Duodenal mucosa (tissue), 2 donors: Measurements from ENCODE around the gene FCGR2B.
"Not testable (repeated sequence)": the region's sequence is repeated elsewhere in the genome, so short reads cannot be mapped to it uniquely, and the experiment has no call there.

ENCODE experiments used
- H3K27ac ChIP-seq: one replicate; pipeline ENCODE4 v1.7.0; 2013; ENCODE audit warnings: low read depth, low read length
- H3K27me3 ChIP-seq, 2 donors: one replicate each; pipeline ENCODE4 v1.7.0; 2013; ENCODE audit warnings: low read length in 2 of 2, control low read depth in 1 of 2; ENCODE audit not compliant: insufficient read depth in 2 of 2, control insufficient read depth in 1 of 2
- H3K36me3 ChIP-seq, 2 donors: one replicate each; pipeline ENCODE4 v1.7.0; 2013; ENCODE audit warnings: low read length in 2 of 2, control low read depth in 1 of 2; ENCODE audit not compliant: insufficient read depth in 2 of 2, control insufficient read depth in 1 of 2
- H3K4me1 ChIP-seq, 2 donors: one replicate each; pipeline ENCODE4 v1.7.0; 2013; ENCODE audit warnings: low read length in 2 of 2, control low read depth in 1 of 2; ENCODE audit not compliant: insufficient read depth in 2 of 2, control insufficient read depth in 1 of 2
- H3K4me3 ChIP-seq, 2 donors: one replicate each; pipeline ENCODE4 v1.7.0; 2013; ENCODE audit warnings: low read length in 2 of 2, low read depth in 1 of 2
- H3K9ac ChIP-seq, 2 donors: one replicate each; pipeline ENCODE4 v1.7.0; 2013; ENCODE audit warnings: low read length in 2 of 2, low read depth in 1 of 2
- H3K9me3 ChIP-seq, 2 donors: one replicate each; pipeline ENCODE4 v1.7.0; 2013; ENCODE audit warnings: low read length in 2 of 2, control low read depth in 1 of 2; ENCODE audit not compliant: control insufficient read depth in 1 of 2

The FCGR2B gene

DNA sequence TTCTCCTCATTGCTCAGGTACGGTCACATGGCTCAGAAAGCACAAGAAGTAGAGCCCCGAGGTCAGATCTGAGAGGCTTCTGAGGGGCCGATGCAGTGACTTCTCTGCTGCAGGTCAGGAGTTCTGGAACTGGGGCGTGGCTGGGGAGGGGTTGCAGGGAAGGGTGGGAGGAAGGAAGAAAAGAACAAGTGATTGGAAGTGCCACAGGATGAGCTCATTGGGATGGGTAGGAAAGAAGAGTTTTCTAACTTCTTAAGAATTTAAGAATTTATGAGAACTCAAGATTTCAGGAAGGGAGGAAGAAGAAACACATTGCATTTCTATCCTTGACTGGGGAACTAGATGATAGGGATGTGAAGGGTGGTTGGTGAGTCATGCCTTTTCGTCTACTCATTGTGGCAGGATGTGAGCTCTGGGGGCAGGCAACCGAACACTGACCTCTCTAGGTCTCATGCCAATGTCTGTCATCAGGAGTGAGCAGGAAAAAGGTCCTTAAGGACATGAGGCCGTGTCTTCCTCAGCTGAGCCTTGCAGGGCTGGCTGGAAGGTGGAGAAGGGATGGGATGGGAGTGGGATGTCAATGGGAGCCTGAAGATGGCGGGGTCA, 58.9 kb downstream of the FCGR2B start:
- Histone ChIP-seq H3K4me1 (peaks cover 8 to 9% of the 10 kb centered on the region in 2 donors), H3K9ac (no peak overlapping the region), H3K36me3 (no peaks in the 10 kb centered on the region), H3K27ac (no peak overlapping the region), H3K9me3 (no peaks in the 10 kb centered on the region), H3K27me3 (peaks cover 19 to 26% of the 10 kb centered on the region in 2 donors), H3K4me3 (no peak overlapping the region)

DNA sequence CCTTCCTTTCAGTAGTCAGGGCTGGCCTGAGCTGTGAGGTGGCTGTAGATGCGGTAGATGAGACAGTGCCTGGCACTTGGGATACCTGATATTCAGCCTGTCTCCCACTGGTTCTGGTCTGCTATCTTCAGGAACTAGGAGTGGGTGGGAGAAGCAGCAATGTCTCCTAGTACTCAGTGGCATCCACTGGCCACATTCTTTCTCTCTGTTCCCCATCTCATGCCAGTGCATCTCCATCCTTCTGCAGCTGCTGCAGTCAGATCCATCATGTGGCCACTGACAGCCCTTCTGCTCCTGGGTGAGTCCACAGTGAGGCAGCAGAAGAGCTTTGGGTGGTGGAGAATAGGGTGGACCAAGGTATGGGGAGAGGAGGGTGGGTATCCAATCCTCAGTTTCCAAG, 59.5 kb downstream of the FCGR2B start:
- H3K9ac ChIP-seq: no peak overlapping the region
- no peaks in the 10 kb centered on the region for H3K36me3 ChIP-seq
- H3K27ac ChIP-seq: no peak overlapping the region
- no peak overlapping the region for H3K4me3 ChIP-seq
- peaks cover 22 to 29% of the 10 kb centered on the region in 2 donors for H3K27me3 ChIP-seq
- H3K4me1 ChIP-seq: peaks cover 8 to 9% of the 10 kb centered on the region in 2 donors
- H3K9me3 ChIP-seq: no peaks in the 10 kb centered on the region

DNA sequence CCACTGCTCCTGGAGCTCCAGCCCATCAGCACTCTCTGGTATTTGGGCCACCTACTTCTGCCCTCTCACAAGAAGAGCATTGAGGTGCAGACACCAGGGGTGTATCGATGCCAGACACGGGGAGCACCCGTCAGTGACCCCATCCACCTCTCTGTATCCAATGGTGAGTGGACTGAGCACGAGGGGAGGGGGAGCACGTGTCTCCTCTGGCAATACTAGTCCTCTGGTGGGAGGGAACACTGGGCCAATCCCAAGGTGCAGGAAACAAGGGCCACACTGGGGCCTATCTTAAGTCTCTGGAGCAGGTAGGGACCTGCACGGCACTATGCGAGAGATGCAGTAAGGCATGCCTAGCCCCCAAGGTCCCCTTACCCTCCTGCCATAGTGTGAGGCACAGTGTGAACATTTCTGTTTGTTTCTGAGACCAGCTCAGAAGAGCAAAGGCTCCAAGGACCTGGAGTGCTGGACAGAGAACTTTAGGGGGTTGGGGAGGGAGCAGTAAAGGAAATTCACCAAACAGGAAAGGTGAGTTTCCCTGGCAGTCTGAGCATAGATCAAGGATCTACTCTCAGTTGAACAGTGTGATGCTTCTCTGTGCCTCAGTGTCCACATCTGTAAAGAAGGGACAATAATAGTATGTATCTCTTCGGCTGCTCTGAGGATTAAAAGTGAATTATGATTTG, 60.7 kb downstream of the FCGR2B start:
- H3K27ac ChIP-seq: no peak overlapping the region
- no peak overlapping the region for H3K9ac ChIP-seq
- H3K4me3 ChIP-seq: no peak overlapping the region
- H3K9me3 ChIP-seq: no peaks in the 10 kb centered on the region
- peaks cover 28 to 30% of the 10 kb centered on the region in 2 donors for H3K27me3 ChIP-seq
- peaks cover 8 to 9% of the 10 kb centered on the region in 2 donors for H3K4me1 ChIP-seq
- H3K36me3 ChIP-seq: no peaks in the 10 kb centered on the region

DNA sequence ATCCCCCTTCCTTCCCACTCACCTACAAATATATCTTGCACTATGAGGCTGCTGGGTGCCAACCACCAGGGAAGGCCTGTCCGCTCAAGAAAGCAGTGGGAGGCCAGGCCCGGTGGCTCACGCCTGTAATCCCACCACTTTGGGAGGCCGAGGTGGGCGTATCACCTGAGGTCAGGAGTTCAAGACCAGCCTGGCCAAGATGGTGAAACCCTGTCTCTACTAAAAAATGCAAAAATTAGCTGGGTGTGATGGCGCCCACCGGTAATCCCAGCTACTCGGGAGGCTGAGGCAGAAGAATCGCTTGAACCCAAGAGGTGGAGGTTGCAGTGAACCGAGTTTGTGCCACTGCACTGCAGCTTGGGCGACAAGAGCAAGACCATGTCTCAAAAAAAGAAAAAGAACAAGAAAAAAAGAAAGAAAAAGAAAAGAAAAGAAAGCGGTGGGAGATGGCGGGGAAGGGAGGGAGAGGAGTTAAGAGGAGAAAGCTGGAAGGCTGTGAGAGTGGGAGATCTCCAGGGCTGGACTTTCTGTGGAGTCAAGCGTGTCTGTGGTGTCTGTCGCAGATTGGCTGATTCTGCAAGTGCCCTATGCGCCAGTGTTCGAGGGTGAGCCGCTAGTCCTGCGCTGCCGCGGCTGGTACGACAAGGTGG, 62.4 kb downstream of the FCGR2B start:
- Histone ChIP-seq H3K27me3 (peaks cover 30 to 34% of the 10 kb centered on the region in 2 donors), H3K4me3 (peak overlapping the region; percentile 77 to 86), H3K9ac (peak overlapping the region; percentile 39 to 79)
- H3K27ac ChIP-seq, H3K4me1 ChIP-seq, H3K9me3 ChIP-seq, H3K36me3 ChIP-seq: not testable (repeated sequence)

DNA sequence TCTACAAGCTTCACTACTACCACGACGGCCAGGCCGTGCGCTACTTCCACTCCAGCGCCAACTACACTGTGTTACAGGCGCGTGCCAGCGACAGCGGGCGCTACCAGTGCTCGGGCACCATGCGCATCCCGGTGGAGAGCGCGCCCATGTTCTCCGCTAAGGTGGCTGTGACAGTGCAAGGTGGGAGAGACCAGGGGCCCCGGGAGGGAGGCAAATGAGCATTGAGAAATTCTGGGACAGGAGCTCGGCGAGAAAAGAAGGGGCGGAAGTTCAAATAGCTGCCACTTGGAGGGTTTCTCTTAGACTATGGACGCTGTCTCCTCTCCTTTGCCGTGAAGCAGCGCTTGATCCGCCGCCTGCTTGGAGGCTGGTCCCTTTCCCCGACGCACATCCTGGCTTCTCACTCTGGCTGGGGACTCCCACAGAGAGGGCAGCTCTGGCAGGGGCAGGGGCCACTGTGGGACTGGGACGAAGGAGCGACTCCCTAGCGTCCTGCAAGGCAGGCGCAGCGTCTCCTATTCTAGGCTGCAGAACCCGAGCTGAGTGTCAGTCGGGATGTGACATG, 63.0 kb downstream of the FCGR2B start:
- peak overlapping the region; percentile 39 to 79 for H3K9ac ChIP-seq
- no peaks in the 10 kb centered on the region for H3K9me3 ChIP-seq
- peaks cover 30 to 32% of the 10 kb centered on the region in 2 donors for H3K27me3 ChIP-seq
- H3K4me1 ChIP-seq: peaks cover 8 to 9% of the 10 kb centered on the region in 2 donors
- H3K27ac ChIP-seq: peak overlapping the region; percentile 58
- H3K4me3 ChIP-seq: peak overlapping the region; percentile 77 to 86
- H3K36me3 ChIP-seq: no peaks in the 10 kb centered on the region

DNA sequence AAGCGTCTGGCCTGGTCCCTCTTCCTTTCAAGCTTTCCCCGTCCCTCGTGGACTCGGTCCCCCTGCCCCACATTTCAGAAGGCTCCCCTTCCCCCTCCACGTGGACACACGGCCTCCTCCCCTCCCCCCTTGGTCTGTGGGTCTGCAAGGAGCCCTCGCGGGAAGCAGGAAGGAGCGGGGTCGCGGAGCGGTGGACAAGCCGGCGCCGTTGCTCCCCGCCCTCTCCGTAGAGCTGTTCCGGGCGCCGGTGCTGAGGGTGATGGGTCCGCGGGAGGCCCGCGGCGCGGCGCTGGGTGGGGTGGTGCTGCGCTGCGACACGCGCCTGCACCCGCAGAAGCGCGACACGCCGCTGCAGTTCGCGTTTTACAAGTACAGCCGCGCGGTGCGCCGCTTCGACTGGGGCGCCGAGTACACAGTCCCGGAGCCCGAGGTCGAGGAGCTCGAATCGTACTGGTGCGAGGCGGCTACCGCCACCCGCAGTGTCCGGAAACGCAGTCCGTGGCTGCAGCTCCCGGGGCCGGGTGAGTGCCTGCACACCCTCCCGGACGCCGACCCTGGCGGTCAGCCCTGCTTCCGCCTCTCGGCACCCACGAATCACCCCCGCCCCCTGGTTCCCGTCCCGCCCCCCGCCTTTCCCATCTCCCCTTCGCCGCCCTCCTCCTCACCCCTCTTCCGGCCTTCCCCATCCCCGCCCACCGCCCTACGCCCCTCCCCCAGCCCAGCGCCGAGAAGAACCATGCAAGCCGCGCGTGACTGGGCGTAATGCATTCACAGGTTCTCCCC, 63.7 kb downstream of the FCGR2B start:
- H3K4me1 ChIP-seq: peaks cover 8 to 9% of the 10 kb centered on the region in 2 donors
- H3K9me3 ChIP-seq: no peaks in the 10 kb centered on the region
- H3K27me3 ChIP-seq: peaks cover 26 to 30% of the 10 kb centered on the region in 2 donors
- peak overlapping the region; percentile 68 for H3K27ac ChIP-seq
- peak overlapping the region; percentile 57 to 79 for H3K9ac ChIP-seq
- no peaks in the 10 kb centered on the region for H3K36me3 ChIP-seq
- peak overlapping the region; percentile 77 to 86 for H3K4me3 ChIP-seq

GRCh38 chr1:161727256-161727924, 64.4 kb downstream of the FCGR2B start:
- H3K9ac ChIP-seq: peak overlapping the region; percentile 51 to 57
- H3K4me1 ChIP-seq: peaks cover 8 to 9% of the 10 kb centered on the region in 2 donors
- no peaks in the 10 kb centered on the region for H3K9me3 ChIP-seq
- H3K36me3 ChIP-seq: no peaks in the 10 kb centered on the region
- peak overlapping the region; percentile 68 for H3K27ac ChIP-seq
- H3K27me3 ChIP-seq: peaks cover 24 to 25% of the 10 kb centered on the region in 2 donors
- peak overlapping the region; percentile 72 to 77 for H3K4me3 ChIP-seq
